Colonic mucosa (tissue), 4 donors: ENCODE measurements around the gene BOK. TPM values are rescaled to one million over a fixed set of nuclear protein-coding genes. Genes with fewer than 3 reads are reported as not detected.
"Not testable (repeated sequence)": the region's sequence is repeated elsewhere in the genome, so short reads cannot be mapped to it uniquely, and the experiment has no call there.

Source experiments
- DNase-seq: peaks from one replicate; pipeline ENCODE4 v3.0.0-alpha.2; 2020
- H3K27ac ChIP-seq: fragments of 200-600 bp; one replicate; pipeline ENCODE4 v1.8.0; 2021
- H3K27me3 ChIP-seq: fragments of 200-600 bp; one replicate; pipeline ENCODE4 v1.8.0; 2021
- H3K36me3 ChIP-seq: fragments of 200-600 bp; one replicate; pipeline ENCODE4 v1.8.0; 2021
- H3K4me1 ChIP-seq: fragments of 200-600 bp; one replicate; pipeline ENCODE4 v1.8.0; 2021; ENCODE audit warnings: mild to moderate bottlenecking
- H3K4me3 ChIP-seq: fragments of 200-600 bp; one replicate; pipeline ENCODE4 v1.8.0; 2021
- H3K9ac ChIP-seq, 2 donors: one replicate each; pipeline ENCODE4 v1.7.0; 2013; ENCODE audit warnings: control low read depth in 2 of 2, low read depth in 2 of 2, low read length in 2 of 2
- H3K9me3 ChIP-seq: fragments of 200-600 bp; one replicate; pipeline ENCODE4 v1.8.0; 2021
- CTCF ChIP-seq: fragments of 200-600 bp; IDR thresholded peaks from one replicate; pipeline ENCODE4 v1.8.0; 2022; ENCODE audit warnings: antibody characterized with exemption, mild to moderate bottlenecking
- intact Hi-C: fragments of 100-400 bp; cut with DNase I; formaldehyde crosslinking; loops from one replicate; pipeline ENCODE4 v1.14.1; 2022
- total RNA-seq, 2 donors: library from RNA; stranded (reverse); fragmentation: NEBNext Ultra II Directional in 1 of 2; extraction: Animal tissue kit (Norgen Biotek cat#: 25700) in 1 of 2; gene quantifications; one replicate each; pipeline ENCODE4 v1.2.1, GENCODE V29; 2021
- donor health status: healthy.
- donor health status: DM: no; HTN: no; CAD: no.
- donor health status: DM: no; HTN: no; CAD: no.

Gene BOK
- total RNA-seq, 2 donors from 2014 or later: 8.3 to 14.1 TPM

GRCh38 chr2:241579281-241579680 lies 20.7 kb downstream of the BOK start:
- no peak overlapping the region for H3K9ac ChIP-seq

GRCh38 chr2:241582328-241582727 lies 23.8 kb downstream of the BOK start:
- Histone ChIP-seq H3K27ac (no peak overlapping the region), H3K9ac (no peak overlapping the region), H3K9me3 (no peaks in the 10 kb centered on the region), H3K27me3 (no peaks in the 10 kb centered on the region), H3K4me3 (no peak overlapping the region), H3K36me3 (no peaks in the 10 kb centered on the region), H3K4me1 (no peaks in the 10 kb centered on the region)
- no peak for TF ChIP-seq CTCF
- DNase-seq: no peak
- intact Hi-C loops: no loop called here

More at GRCh38 chr2:241579281-241579680, 20.7 kb downstream of the BOK start:
- Histone ChIP-seq H3K4me1 (no peaks in the 10 kb centered on the region), H3K9me3 (no peaks in the 10 kb centered on the region), H3K27ac (no peak overlapping the region), H3K36me3 (no peaks in the 10 kb centered on the region), H3K27me3 (no peaks in the 10 kb centered on the region), H3K4me3 (no peak overlapping the region)
- intact Hi-C loops: loop anchor here (2.0 kb wide), 1 partner anchor 60 kb away; no protein-coding TSS in a partner anchor
- no peak for TF ChIP-seq CTCF
- no peak for DNase-seq

- TF ChIP-seq CTCF: no peak
- Histone ChIP-seq H3K36me3 (no peaks in the 10 kb centered on the region), H3K27me3 (no peaks in the 10 kb centered on the region), H3K27ac (no peak overlapping the region), H3K9me3 (no peaks in the 10 kb centered on the region), H3K9ac (no peak overlapping the region), H3K4me1 (no peaks in the 10 kb centered on the region), H3K4me3 (no peak overlapping the region)
- intact Hi-C loops: no loop called here
- no peak for DNase-seq
Measured at GRCh38 chr2:241582806-241583205, 24.3 kb downstream of the BOK start.

- Histone ChIP-seq H3K4me1 (no peaks in the 10 kb centered on the region), H3K9me3 (no peaks in the 10 kb centered on the region), H3K27ac (no peak overlapping the region), H3K36me3 (no peaks in the 10 kb centered on the region), H3K9ac (no peak overlapping the region), H3K4me3 (no peak overlapping the region), H3K27me3 (no peaks in the 10 kb centered on the region)
- intact Hi-C loops: no loop called here
- no peak for DNase-seq
- TF ChIP-seq CTCF: no peak
Measured at GRCh38 chr2:241584436-241584835, 25.9 kb downstream of the BOK start.

- Histone ChIP-seq H3K27me3 (no peaks in the 10 kb centered on the region), H3K9me3 (no peaks in the 10 kb centered on the region), H3K9ac (no peak overlapping the region), H3K27ac (no peak overlapping the region), H3K4me1 (no peaks in the 10 kb centered on the region), H3K36me3 (no peaks in the 10 kb centered on the region), H3K4me3 (no peak overlapping the region)
- intact Hi-C loops: no loop called here
- no peak for TF ChIP-seq CTCF
- DNase-seq: no peak
Measured at GRCh38 chr2:241586564-241587264, 28.2 kb downstream of the BOK start.

- not testable (repeated sequence) for H3K36me3 ChIP-seq, H3K27ac ChIP-seq
Measured at GRCh38 chr2:241589863-241590262, 31.3 kb downstream of the BOK start.

GRCh38 chr2:241590496-241591455 lies 32.2 kb downstream of the BOK start:
- H3K36me3 ChIP-seq, H3K27ac ChIP-seq, H3K27me3 ChIP-seq, H3K9ac ChIP-seq, DNase-seq, H3K9me3 ChIP-seq, intact Hi-C loops, H3K4me1 ChIP-seq, H3K4me3 ChIP-seq: not testable (repeated sequence)

More at GRCh38 chr2:241589863-241590262, 31.3 kb downstream of the BOK start:
- H3K4me1 ChIP-seq, DNase-seq, H3K9me3 ChIP-seq, H3K27me3 ChIP-seq, H3K9ac ChIP-seq, intact Hi-C loops, H3K4me3 ChIP-seq: not testable (repeated sequence)
